HepG2 (cell line): ENCODE data around the gene MAMLD1. TPM values are rescaled to one million over a fixed set of nuclear protein-coding genes. Genes with fewer than 3 reads are reported as not detected.

ENCODE experiments used
- ARID5B ChIP-seq: IDR thresholded peaks from 2 replicates; pipeline ENCODE4 v1.4.0; 2020; ENCODE audit warnings: mild to moderate bottlenecking, missing genetic modification reagents
- BORCS8-MEF2B ChIP-seq: sonication (generic); formaldehyde crosslinking; IDR thresholded peaks from 2 replicates; pipeline ENCODE4 v1.8.0; 2022; ENCODE audit warnings: mild to moderate bottlenecking, missing genetic modification reagents
- FIP1L1 ChIP-seq: fragments of 200-400 bp; formaldehyde crosslinking; IDR thresholded peaks from 2 replicates; pipeline ENCODE4 v1.6.1; 2018; ENCODE audit warnings: low read depth, mild to moderate bottlenecking, low read length, moderate library complexity, borderline replicate concordance; ENCODE audit not compliant: insufficient read depth
- NFKB2 ChIP-seq: sonication (generic); formaldehyde crosslinking; IDR thresholded peaks from 2 replicates; pipeline ENCODE4 v1.4.0; 2020; ENCODE audit warnings: missing genetic modification reagents, borderline replicate concordance
- RNF219 ChIP-seq: sonication (generic); formaldehyde crosslinking; IDR thresholded peaks from 2 replicates; pipeline ENCODE4 v1.5.0; 2020; ENCODE audit warnings: mild to moderate bottlenecking, missing genetic modification reagents
- ZFP62 ChIP-seq: sonication (generic); formaldehyde crosslinking; IDR thresholded peaks from 2 replicates; pipeline ENCODE4 v1.4.0; 2020; ENCODE audit warnings: missing genetic modification reagents
- ZNF101 ChIP-seq: sonication (generic); formaldehyde crosslinking; IDR thresholded peaks from 2 replicates; pipeline ENCODE4 v1.4.0; 2020; ENCODE audit warnings: mild to moderate bottlenecking, low read depth, missing genetic modification reagents, borderline replicate concordance
- ZNF143 ChIP-seq: sonication (generic); formaldehyde crosslinking; IDR thresholded peaks from 2 replicates; pipeline ENCODE4 v1.4.0; 2020; ENCODE audit warnings: missing genetic modification reagents
- ZNF281 ChIP-seq: sonication (generic); formaldehyde crosslinking; IDR thresholded peaks from 2 replicates; pipeline ENCODE4 v1.4.0; 2020; ENCODE audit warnings: missing genetic modification reagents, borderline replicate concordance
- ZNF839 ChIP-seq: sonication (generic); formaldehyde crosslinking; IDR thresholded peaks from 2 replicates; pipeline ENCODE4 v1.4.0; 2020; ENCODE audit warnings: missing genetic modification reagents, mild to moderate bottlenecking, borderline replicate concordance
- polyA plus RNA-seq, 8 experiments: library from polyadenylated mRNA; depleted of rRNA in 3 of 8; stranded (reverse) in 7 of 8; unstranded in 1 of 8; fragments of >200 nt; fragmentation: Illumina TruSeq in 4 of 8; extraction: Trizol in 4 of 8; gene quantifications; 2 replicates each; pipeline versions ENCODE4 v1.2.1 to v1.2.3, GENCODE V29; 2011 to 2016; ENCODE audit warnings: low read depth in 4 of 8, missing spikeins in 1 of 8, mixed read lengths in 1 of 8; ENCODE audit not compliant: insufficient read depth in 1 of 8
- total RNA-seq, 5 experiments: library from RNA; depleted of rRNA; stranded (reverse); fragments of >200 nt; fragmentation: Illumina TruSeq; extraction: Trizol; gene quantifications; 2 replicates each; pipeline ENCODE4 v1.2.3, GENCODE V29; 2016; ENCODE audit warnings: low read depth in 1 of 5
- TF ChIP-seq, protein P1 (sequence below): sonication (generic); formaldehyde crosslinking; IDR thresholded peaks from 2 replicates; pipeline ENCODE4 v1.4.0; 2020; ENCODE audit warnings: mild to moderate bottlenecking, missing genetic modification reagents
- TF ChIP-seq, protein P2 (sequence below): IDR thresholded peaks from 2 replicates; pipeline ENCODE4 v1.6.1; 2016; ENCODE audit warnings: mild to moderate bottlenecking

MAMLD1 gene
- total and polyA plus RNA-seq, 2 of the 13 experiments (the other 11 are each of a cell fraction or from before 2014, with no cell fraction given): not detected

DNA sequence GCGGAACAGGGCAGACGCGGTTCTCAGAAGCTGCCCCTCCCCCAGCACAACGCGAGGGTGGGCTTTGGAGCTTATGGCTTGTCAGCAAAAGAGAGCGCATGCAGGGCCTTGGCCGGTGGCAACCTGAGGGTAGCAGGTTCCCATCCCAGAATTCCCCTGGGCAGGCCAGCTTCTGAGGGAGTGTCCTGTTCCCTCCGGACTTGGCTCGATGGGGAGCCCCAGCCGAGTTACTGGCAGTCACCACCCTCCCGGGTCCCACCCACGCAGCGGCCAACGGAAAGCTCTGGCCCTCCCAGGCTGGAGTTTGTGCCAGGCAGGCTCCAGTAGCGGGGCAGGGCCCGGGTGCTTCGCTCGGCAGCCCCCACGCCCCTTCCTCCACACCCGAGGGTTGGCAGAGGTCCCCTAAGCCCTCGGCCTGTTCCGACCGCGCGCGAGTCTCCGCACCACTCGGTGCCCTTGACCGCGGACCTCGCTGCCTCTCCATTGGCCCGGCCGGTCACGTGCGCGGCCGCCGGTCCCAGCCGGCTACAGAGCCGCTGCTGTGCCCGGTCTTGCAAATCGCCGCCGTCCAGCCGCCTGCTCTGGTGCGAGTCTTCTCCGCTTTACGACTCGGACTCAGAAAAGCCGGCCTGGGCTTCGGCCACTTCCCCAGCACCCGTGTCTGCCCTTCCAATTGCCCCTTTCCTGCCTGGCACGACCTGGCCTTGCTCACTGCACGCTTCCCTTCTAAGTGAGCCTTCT lies 184.4 kb downstream of the MAMLD1 start (continued):
- TF ChIP-seq ZNF143 (peak; percentile 68; the same call in 1 of the 2 replicates), ARID5B (CRISPR knock-in tag) (no peak), FIP1L1 (no peak), ZNF839 (CRISPR knock-in tag) (no peak), ZNF101 (CRISPR knock-in tag) (no peak), RNF219 (CRISPR knock-in tag) (no peak), ZNF281 (CRISPR knock-in tag) (0 out of 2 replicates have a peak, but pooled peaks have one; percentile 17), ZFP62 (no peak), NFKB2 (CRISPR knock-in tag) (no peak), BORCS8-MEF2B (CRISPR knock-in tag) (peak; percentile 62; the same call in 1 of the 2 replicates)
- TF ChIP-seq, protein P1, sequence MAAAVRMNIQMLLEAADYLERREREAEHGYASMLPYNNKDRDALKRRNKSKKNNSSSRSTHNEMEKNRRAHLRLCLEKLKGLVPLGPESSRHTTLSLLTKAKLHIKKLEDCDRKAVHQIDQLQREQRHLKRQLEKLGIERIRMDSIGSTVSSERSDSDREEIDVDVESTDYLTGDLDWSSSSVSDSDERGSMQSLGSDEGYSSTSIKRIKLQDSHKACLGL: peak; percentile 58; the same call in 1 of the 2 replicates
- TF ChIP-seq, protein P2, sequence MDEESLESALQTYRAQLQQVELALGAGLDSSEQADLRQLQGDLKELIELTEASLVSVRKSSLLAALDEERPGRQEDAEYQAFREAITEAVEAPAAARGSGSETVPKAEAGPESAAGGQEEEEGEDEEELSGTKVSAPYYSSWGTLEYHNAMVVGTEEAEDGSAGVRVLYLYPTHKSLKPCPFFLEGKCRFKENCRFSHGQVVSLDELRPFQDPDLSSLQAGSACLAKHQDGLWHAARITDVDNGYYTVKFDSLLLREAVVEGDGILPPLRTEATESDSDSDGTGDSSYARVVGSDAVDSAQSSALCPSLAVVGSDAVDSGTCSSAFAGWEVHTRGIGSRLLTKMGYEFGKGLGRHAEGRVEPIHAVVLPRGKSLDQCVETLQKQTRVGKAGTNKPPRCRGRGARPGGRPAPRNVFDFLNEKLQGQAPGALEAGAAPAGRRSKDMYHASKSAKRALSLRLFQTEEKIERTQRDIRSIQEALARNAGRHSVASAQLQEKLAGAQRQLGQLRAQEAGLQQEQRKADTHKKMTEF (CRISPR knock-in tag): peak; percentile 44; the same call in 1 of the 2 replicates
